Panc1 (cell line): Measurements from ENCODE around the gene TIAM2. TPM values are rescaled to one million over a fixed set of nuclear protein-coding genes. Genes with fewer than 3 reads are reported as not detected.
A peak's percentile ranks its signal among the peaks of the same experiment; 100 is the strongest.

ENCODE experiments used
- ATAC-seq: fragments of 200-7000 bp; cut with Tn5 transposase; 2 replicates; pipeline ENCODE4 v1.9.1; 2020; ENCODE audit warnings: mild to moderate bottlenecking, moderate library complexity
- BruUV-seq: library from RNA; stranded (reverse); fragments of 400-500 nt; replicated peaks from 2 replicates; lab custom pipeline; 2021; lab: Mats Ljungman, UMichigan
- CTCF ChIA-PET: fragments of 300-600 bp; sonication (Branson Sonifier 250); formaldehyde crosslinking; loops from one replicate; lab custom pipeline; 2022; ENCODE audit warnings: antibody characterized with exemption; lab: Charles Lee
- POLR2A ChIA-PET: fragments of 300-600 bp; sonication (Branson Sonifier 250); formaldehyde crosslinking; loops from one replicate; lab custom pipeline; 2022; ENCODE audit warnings: antibody characterized with exemption; lab: Charles Lee
- DNase-seq: peaks from one replicate; pipeline ENCODE4 v3.0.0-alpha.2; 2010; ENCODE audit warnings: low read depth, low spot score
- H3K27ac ChIP-seq: 2 replicates; pipeline ENCODE4 v1.5.1; 2011; ENCODE audit warnings: mild to moderate bottlenecking, low read length, inconsistent platforms
- H3K27me3 ChIP-seq: fragments of 200-500 bp; sonication (Bioruptor generic); 2 replicates; pipeline ENCODE4 v1.6.0; 2014; ENCODE audit warnings: low read length, inconsistent platforms; ENCODE audit not compliant: control insufficient read depth, insufficient read depth
- H3K36me3 ChIP-seq: fragments of 200-500 bp; sonication (Bioruptor generic); 2 replicates; pipeline ENCODE4 v1.5.1; 2014; ENCODE audit warnings: inconsistent platforms, mild to moderate bottlenecking, low read length, moderate library complexity; ENCODE audit not compliant: control insufficient read depth, insufficient read depth
- H3K4me1 ChIP-seq: 2 replicates; pipeline ENCODE4 v1.5.1; 2011; ENCODE audit warnings: inconsistent platforms, mild to moderate bottlenecking, low read length, moderate library complexity; ENCODE audit not compliant: control insufficient read depth, insufficient read depth
- H3K4me3 ChIP-seq, 2 experiments: 2 replicates each; pipeline ENCODE4 v1.5.1; 2011 to 2012; ENCODE audit warnings: low read depth in 2 of 2, low read length in 2 of 2, mild to moderate bottlenecking in 2 of 2, inconsistent platforms in 1 of 2, moderate library complexity in 1 of 2
- H3K9me3 ChIP-seq: fragments of 200-500 bp; sonication (Bioruptor generic); 2 replicates; pipeline ENCODE4 v1.5.1; 2014; ENCODE audit warnings: low read depth, mild to moderate bottlenecking, inconsistent platforms, low read length, moderate library complexity; ENCODE audit not compliant: control insufficient read depth, insufficient read depth
- POLR2AphosphoS5 ChIP-seq: IDR thresholded peaks from 2 replicates; pipeline ENCODE4 v1.6.1; 2012; ENCODE audit warnings: mild to moderate bottlenecking, low read depth, low read length, moderate library complexity
- SIN3A ChIP-seq: IDR thresholded peaks from 2 replicates; pipeline ENCODE4 v1.6.1; 2012; ENCODE audit warnings: low read depth, mild to moderate bottlenecking, low read length, moderate library complexity, borderline replicate concordance; ENCODE audit not compliant: insufficient read depth
- TCF7L2 ChIP-seq: IDR thresholded peaks from 2 replicates; pipeline ENCODE4 v1.6.1; 2011; ENCODE audit warnings: mild to moderate bottlenecking, low read depth, low read length, inconsistent platforms
- in situ Hi-C: cut with HindIII; loops from 2 replicates; pipeline ENCODE4 v1.10.0; 2016; ENCODE audit warnings: low sequenced_read_pairs, low pct_unique_long_range_greater_than_20kb
- intact Hi-C: fragments of 100-400 bp; cut with micrococcal nuclease; formaldehyde crosslinking; loops from one replicate; pipeline ENCODE4 v1.10.0; 2022; ENCODE audit not compliant: unreplicated experiment
- total RNA-seq: library from RNA; stranded (reverse); gene quantifications from one replicate; pipeline ENCODE4 v1.2.1, GENCODE V29; 2021; ENCODE audit not compliant: unreplicated experiment
- TF ChIP-seq, protein P1 (sequence below): fragments of 450-650 bp; IDR thresholded peaks from 2 replicates; pipeline ENCODE4 v1.5.1; 2017; ENCODE audit warnings: mild to moderate bottlenecking
- TF ChIP-seq, protein P2 (sequence below), 2 experiments: IDR thresholded peaks; 2 replicates each; pipeline ENCODE4 v1.6.1; 2011 to 2012; ENCODE audit warnings: low read depth in 2 of 2, control low read depth in 1 of 2, low read length in 1 of 2, mild to moderate bottlenecking in 1 of 2, moderate library complexity in 1 of 2; ENCODE audit not compliant: insufficient read depth in 1 of 2

Gene TIAM2
- total RNA-seq, 1 experiment from 2014 or later = 14.9 TPM

DNA sequence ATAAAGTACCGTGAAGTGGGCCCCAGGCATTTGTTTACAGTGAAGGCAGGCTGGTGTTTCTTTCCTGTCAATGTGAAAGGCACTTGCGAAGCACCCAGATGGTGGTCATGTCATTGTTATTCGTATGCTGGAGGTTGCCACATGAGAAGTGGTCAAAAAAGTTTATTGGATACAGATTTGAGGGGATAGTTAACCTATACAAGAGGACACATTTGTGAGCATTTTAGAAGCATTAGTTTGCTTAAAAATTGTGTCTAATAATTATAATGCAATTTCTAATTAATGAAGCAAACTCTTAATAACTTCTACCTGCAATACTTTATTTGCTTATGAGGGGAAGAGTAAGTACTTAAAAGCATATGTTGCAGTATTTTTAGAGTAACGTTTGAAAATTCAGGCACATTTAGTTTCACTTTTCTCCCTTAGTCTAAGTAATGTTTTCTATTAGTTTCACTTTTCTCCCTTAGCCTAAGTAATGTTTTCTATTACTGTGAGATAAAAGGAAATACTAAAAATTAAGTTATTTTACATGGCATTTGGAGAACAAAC lies 148.0 kb downstream of the TIAM2 start:
- ChIA-PET POLR2A (no interaction called here), CTCF (no interaction called here)
- no TSS peak for BruUV-seq
- in situ Hi-C loops = no loop called here
- Histone ChIP-seq H3K27ac (peak overlapping the region; percentile 46), H3K4me1 (peaks cover 16% of the 10 kb centered on the region), H3K9me3 (no peaks in the 10 kb centered on the region), H3K36me3 (no peaks in the 10 kb centered on the region), H3K4me3 (peak overlapping the region; percentile 15 to 29), H3K27me3 (no peaks in the 10 kb centered on the region)
- ATAC-seq (peak; percentile 51; the same call in 1 of the 2 replicates), DNase-seq (no peak)
- intact Hi-C loops = no loop called here
- TF ChIP-seq, protein P1, sequence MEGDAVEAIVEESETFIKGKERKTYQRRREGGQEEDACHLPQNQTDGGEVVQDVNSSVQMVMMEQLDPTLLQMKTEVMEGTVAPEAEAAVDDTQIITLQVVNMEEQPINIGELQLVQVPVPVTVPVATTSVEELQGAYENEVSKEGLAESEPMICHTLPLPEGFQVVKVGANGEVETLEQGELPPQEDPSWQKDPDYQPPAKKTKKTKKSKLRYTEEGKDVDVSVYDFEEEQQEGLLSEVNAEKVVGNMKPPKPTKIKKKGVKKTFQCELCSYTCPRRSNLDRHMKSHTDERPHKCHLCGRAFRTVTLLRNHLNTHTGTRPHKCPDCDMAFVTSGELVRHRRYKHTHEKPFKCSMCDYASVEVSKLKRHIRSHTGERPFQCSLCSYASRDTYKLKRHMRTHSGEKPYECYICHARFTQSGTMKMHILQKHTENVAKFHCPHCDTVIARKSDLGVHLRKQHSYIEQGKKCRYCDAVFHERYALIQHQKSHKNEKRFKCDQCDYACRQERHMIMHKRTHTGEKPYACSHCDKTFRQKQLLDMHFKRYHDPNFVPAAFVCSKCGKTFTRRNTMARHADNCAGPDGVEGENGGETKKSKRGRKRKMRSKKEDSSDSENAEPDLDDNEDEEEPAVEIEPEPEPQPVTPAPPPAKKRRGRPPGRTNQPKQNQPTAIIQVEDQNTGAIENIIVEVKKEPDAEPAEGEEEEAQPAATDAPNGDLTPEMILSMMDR = no peak
- TF ChIP-seq TCF7L2 (no peak), POLR2AphosphoS5 (no peak), SIN3A (no peak)
- TF ChIP-seq, protein P2, sequence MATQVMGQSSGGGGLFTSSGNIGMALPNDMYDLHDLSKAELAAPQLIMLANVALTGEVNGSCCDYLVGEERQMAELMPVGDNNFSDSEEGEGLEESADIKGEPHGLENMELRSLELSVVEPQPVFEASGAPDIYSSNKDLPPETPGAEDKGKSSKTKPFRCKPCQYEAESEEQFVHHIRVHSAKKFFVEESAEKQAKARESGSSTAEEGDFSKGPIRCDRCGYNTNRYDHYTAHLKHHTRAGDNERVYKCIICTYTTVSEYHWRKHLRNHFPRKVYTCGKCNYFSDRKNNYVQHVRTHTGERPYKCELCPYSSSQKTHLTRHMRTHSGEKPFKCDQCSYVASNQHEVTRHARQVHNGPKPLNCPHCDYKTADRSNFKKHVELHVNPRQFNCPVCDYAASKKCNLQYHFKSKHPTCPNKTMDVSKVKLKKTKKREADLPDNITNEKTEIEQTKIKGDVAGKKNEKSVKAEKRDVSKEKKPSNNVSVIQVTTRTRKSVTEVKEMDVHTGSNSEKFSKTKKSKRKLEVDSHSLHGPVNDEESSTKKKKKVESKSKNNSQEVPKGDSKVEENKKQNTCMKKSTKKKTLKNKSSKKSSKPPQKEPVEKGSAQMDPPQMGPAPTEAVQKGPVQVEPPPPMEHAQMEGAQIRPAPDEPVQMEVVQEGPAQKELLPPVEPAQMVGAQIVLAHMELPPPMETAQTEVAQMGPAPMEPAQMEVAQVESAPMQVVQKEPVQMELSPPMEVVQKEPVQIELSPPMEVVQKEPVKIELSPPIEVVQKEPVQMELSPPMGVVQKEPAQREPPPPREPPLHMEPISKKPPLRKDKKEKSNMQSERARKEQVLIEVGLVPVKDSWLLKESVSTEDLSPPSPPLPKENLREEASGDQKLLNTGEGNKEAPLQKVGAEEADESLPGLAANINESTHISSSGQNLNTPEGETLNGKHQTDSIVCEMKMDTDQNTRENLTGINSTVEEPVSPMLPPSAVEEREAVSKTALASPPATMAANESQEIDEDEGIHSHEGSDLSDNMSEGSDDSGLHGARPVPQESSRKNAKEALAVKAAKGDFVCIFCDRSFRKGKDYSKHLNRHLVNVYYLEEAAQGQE (IDR thresholded peaks at IDR 0.05; ENCODE audit: insufficient read depth in 1 of 2, low read depth in 2 of 2, low read length in 1 of 2) = no peak

DNA sequence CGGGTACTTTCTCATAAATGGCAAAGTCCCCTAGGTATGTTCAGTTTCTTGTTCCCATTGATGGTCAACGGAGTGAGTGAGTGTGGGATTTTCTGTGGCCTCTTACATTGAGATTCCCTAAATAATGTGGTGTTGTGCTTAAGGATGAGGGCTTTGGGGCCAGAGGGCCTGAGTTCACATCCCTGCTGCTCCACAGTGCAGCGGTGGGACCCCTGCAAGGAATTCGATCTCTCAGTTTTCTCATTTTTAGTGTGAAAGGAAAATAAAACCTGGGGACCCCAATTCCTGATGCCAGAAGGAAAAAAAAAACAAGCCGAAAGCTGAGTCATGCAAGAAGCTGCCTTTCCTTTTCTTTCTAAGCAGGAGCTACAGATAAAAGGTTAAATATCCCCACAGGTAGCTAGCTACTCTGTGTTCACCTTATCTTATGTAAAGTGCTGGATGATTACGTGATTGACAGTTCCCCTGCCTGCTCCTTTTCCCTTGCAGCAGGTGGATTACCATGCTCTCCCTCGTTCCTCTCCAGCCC lies 148.5 kb downstream of the TIAM2 start:
- no peak for DNase-seq
- ChIA-PET CTCF (no interaction called here), POLR2A (no interaction called here)
- H3K9me3 ChIP-seq = no peaks in the 10 kb centered on the region
- intact Hi-C loops = no loop called here
- in situ Hi-C loops = no loop called here
- H3K4me1 ChIP-seq = peaks cover 16% of the 10 kb centered on the region
- H3K27me3 ChIP-seq = no peaks in the 10 kb centered on the region
- no peak for ATAC-seq
- no peaks in the 10 kb centered on the region for H3K36me3 ChIP-seq
- peak overlapping the region; percentile 15 to 29; a peak in 3 of 4 replicates for H3K4me3 ChIP-seq
- TF ChIP-seq SIN3A (no peak), TCF7L2 (no peak), POLR2AphosphoS5 (no peak)
- TF ChIP-seq, protein P2 (IDR thresholded peaks at IDR 0.05; ENCODE audit: insufficient read depth in 1 of 2, low read depth in 2 of 2, low read length in 1 of 2) = no peak
- TF ChIP-seq, protein P1 = no peak
- no TSS peak for BruUV-seq
- peak overlapping the region; percentile 46 for H3K27ac ChIP-seq
